Pons (tissue), 1 donor: ENCODE measurements around the gene SLC11A2.
"Not testable (repeated sequence)": the region's sequence is repeated elsewhere in the genome, so short reads cannot be mapped to it uniquely, and the experiment has no call there.

Experiments used
- DNase-seq: peaks from one replicate; pipeline ENCODE4 v3.0.0-alpha.2; 2016; ENCODE audit warnings: low spot score

SLC11A2 gene

GRCh38 chr12:50990147-50990727, 35.9 kb downstream of the SLC11A2 start:
- DNase-seq = no peak

- DNase-seq = no peak
Measured at GRCh38 chr12:50988871-50989270, 37.3 kb downstream of the SLC11A2 start.

- DNase-seq = no peak
Measured at GRCh38 chr12:50988051-50988450, 38.1 kb downstream of the SLC11A2 start.

- DNase-seq = peak; percentile 79
Measured at GRCh38 chr12:50986966-50987737, 39.0 kb downstream of the SLC11A2 start.

GRCh38 chr12:50985322-50985721, 40.9 kb downstream of the SLC11A2 start:
- DNase-seq = peak; percentile 59

GRCh38 chr12:50984586-50985298, 41.4 kb downstream of the SLC11A2 start:
- DNase-seq = peak; percentile 64

- DNase-seq = no peak
Measured at GRCh38 chr12:50981319-50982239, 44.6 kb downstream of the SLC11A2 start.

GRCh38 chr12:50980545-50980944, 45.6 kb downstream of the SLC11A2 start:
- DNase-seq = no peak

- no peak for DNase-seq
Measured at GRCh38 chr12:50979369-50980052, 46.7 kb downstream of the SLC11A2 start.

GRCh38 chr12:50971946-50972345, 54.2 kb downstream of the SLC11A2 start:
- DNase-seq = no peak

- DNase-seq = no peak
Measured at GRCh38 chr12:50964432-50964831, 61.8 kb downstream of the SLC11A2 start.

- no peak for DNase-seq
Measured at GRCh38 chr12:50961708-50962107, 64.5 kb downstream of the SLC11A2 start.

- no peak for DNase-seq
Measured at GRCh38 chr12:50960130-50960529, 66.1 kb downstream of the SLC11A2 start.

GRCh38 chr12:50955697-50956096, 70.5 kb downstream of the SLC11A2 start:
- DNase-seq = no peak

GRCh38 chr12:50955288-50955687, 70.9 kb downstream of the SLC11A2 start:
- no peak for DNase-seq

- DNase-seq = not testable (repeated sequence)
Measured at GRCh38 chr12:50954789-50955188, 71.4 kb downstream of the SLC11A2 start.

GRCh38 chr12:50953047-50953446, 73.1 kb downstream of the SLC11A2 start:
- DNase-seq = no peak

GRCh38 chr12:50952510-50952909, 73.7 kb downstream of the SLC11A2 start, which contains the start of gene HIGD1C:
HIGD1C (plus strand) TSS chr12:50952544; CDS start chr12:50953999, 1,455 bp downstream.
- DNase-seq = no peak

- no peak for DNase-seq
Measured at GRCh38 chr12:50951112-50951511, 75.1 kb downstream of the SLC11A2 start.

GRCh38 chr12:50949801-50950302, 76.3 kb downstream of the SLC11A2 start:
- no peak for DNase-seq

- no peak for DNase-seq
Measured at GRCh38 chr12:50948798-50949197, 77.4 kb downstream of the SLC11A2 start.
